ENCODE measurements around the gene PGAM2.

DNA sequence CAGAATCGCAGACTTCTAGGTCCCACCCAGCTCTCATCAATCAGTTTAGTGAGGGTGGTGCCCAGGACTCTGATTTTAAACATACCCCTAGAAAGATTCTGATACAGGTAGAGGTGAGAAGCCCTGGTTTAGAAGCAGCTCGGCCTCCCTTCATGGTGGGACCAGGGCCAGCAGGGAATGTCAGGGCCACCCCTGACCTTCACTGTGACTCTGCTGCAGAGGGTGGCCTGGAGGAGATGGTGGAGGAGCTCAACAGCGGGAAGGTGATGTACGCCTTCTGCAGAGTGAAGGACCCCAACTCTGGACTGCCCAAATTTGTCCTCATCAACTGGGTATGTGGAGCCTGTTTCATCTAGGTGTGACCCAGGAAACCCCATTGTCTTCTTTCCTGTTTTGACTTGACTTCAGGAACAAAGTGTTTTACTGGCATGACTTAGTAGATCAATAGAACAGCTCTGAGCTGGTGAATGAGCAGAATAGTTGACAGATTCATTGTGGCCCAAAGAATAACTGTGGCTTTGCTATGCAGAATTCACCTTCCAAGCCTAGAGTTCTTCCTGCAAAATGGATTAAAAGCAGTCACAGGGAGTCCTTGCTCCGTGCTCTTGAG, 13.7 kb downstream of the PGAM2 start:
- no peak for TF ChIP-seq CTCF (IDR thresholded peaks at IDR 0.05)
- TF ChIP-seq POLR2AphosphoS5 (IDR thresholded peaks at IDR 0.05): no peak
- no peak for TF ChIP-seq POLR2A (IDR thresholded peaks at IDR 0.05)

Measured in prostate gland (tissue), 2 donors.